A549 (cell line): ENCODE results near the gene NELFB. TPM values are rescaled to one million over a fixed set of nuclear protein-coding genes. Genes with fewer than 3 reads are reported as not detected.

Source experiments
- ATAC-seq, 2 experiments: fragments of 200-7000 bp in 1 of 2; fragments of >200 bp in 1 of 2; cut with Nextera tagmentation in 1 of 2; cut with Tn5 transposase in 1 of 2; 3 replicates each; pipeline versions ENCODE4 v1.8.0 to v1.9.1; 2018 to 2020; ENCODE audit warnings: mild to moderate bottlenecking in 1 of 2, moderate library complexity in 1 of 2
- CTCF ChIA-PET: fragments of 300-600 bp; sonication (Branson Sonifier 250); formaldehyde crosslinking; extraction: SDS; loops from one replicate; lab custom pipeline; 2021; ENCODE audit warnings: antibody characterized with exemption, inconsistent platforms; lab: Yijun Ruan, JAX
- POLR2A ChIA-PET: fragments of 350-600 bp; formaldehyde crosslinking; extraction: SDS; loops from one replicate; lab custom pipeline; 2021; ENCODE audit warnings: antibody characterized with exemption, inconsistent platforms; lab: Yijun Ruan, JAX
- DNase-seq, 2 experiments: peaks; one replicate each; pipeline versions ENCODE4 v3.0.0 to v3.0.0-alpha.2; 2011 to 2016; ENCODE audit warnings: low read depth in 1 of 2, low spot score in 1 of 2
- FAIRE-seq: peaks from 2 replicates; lab custom pipeline; 2011; peaks lifted over from hg19 to GRCh38; lab: Jason Lieb, UNC
- H3K27ac ChIP-seq, 2 experiments: fragments of >200 bp; sonication (Bioruptor Twin); formaldehyde crosslinking; 3 replicates each; pipeline ENCODE4 v1.5.1; 2016 to 2017
- H3K4me1 ChIP-seq: fragments of >200 bp; sonication (Bioruptor Twin); formaldehyde crosslinking; 3 replicates; pipeline ENCODE4 v1.6.1; 2016
- H3K4me2 ChIP-seq: fragments of >200 bp; sonication (Bioruptor Twin); formaldehyde crosslinking; 3 replicates; pipeline ENCODE4 v1.6.1; 2016
- H3K4me3 ChIP-seq: fragments of >200 bp; sonication (Bioruptor Twin); formaldehyde crosslinking; 3 replicates; pipeline ENCODE4 v1.5.1; 2016
- H3K9me3 ChIP-seq: fragments of >200 bp; sonication (Bioruptor Twin); formaldehyde crosslinking; 3 replicates; pipeline ENCODE4 v1.6.1; 2016
- ATOH8 ChIP-seq: fragments of 250-450 bp; sonication (Bioruptor Pico); IDR thresholded peaks from 2 replicates; pipeline ENCODE4 v1.5.0; 2020; ENCODE audit warnings: low read depth, mild to moderate bottlenecking, moderate library complexity
- BHLHE40 ChIP-seq: IDR thresholded peaks from 2 replicates; pipeline ENCODE4 v1.6.1; 2012; ENCODE audit warnings: low read depth, low read length, inconsistent platforms
- CBX8 ChIP-seq: fragments of 200-600 bp; sonication (generic); IDR thresholded peaks from 2 replicates; pipeline ENCODE4 v1.6.1; 2016
- CEBPB ChIP-seq, 2 experiments: fragments of >200 bp in 1 of 2; sonication (Bioruptor Twin) in 1 of 2; formaldehyde crosslinking in 1 of 2; IDR thresholded peaks; 2 replicates each; pipeline ENCODE4 v1.6.1; 2012 to 2016
- CHD2 ChIP-seq: fragments of 150-350 bp; IDR thresholded peaks from 2 replicates; pipeline ENCODE4 v1.6.1; 2014; ENCODE audit warnings: low read length; ENCODE audit not compliant: partially characterized antibody
- E2F6 ChIP-seq: IDR thresholded peaks from 2 replicates; pipeline ENCODE4 v1.6.1; 2012; ENCODE audit warnings: low read depth, borderline replicate concordance
- EHF ChIP-seq: fragments of 250-450 bp; sonication (Bioruptor Pico); IDR thresholded peaks from 2 replicates; pipeline ENCODE4 v1.5.0; 2020; ENCODE audit warnings: mild to moderate bottlenecking
- EHMT2 ChIP-seq: fragments of 200-600 bp; sonication (generic); IDR thresholded peaks from 2 replicates; pipeline ENCODE4 v1.6.1; 2016; ENCODE audit warnings: antibody characterized with exemption, low read depth, mild to moderate bottlenecking, moderate library complexity
- FOXS1 ChIP-seq: fragments of 250-450 bp; sonication (Bioruptor Pico); IDR thresholded peaks from 2 replicates; pipeline ENCODE4 v1.5.0; 2020; ENCODE audit warnings: mild to moderate bottlenecking, moderate library complexity
- HES2 ChIP-seq: fragments of >200 bp; sonication (Bioruptor Twin); formaldehyde crosslinking; IDR thresholded peaks from 2 replicates; pipeline ENCODE4 v1.6.1; 2016
- HEYL ChIP-seq: fragments of 250-450 bp; sonication (Bioruptor Pico); IDR thresholded peaks from 2 replicates; pipeline ENCODE4 v1.8.0; 2021; ENCODE audit warnings: mild to moderate bottlenecking, moderate library complexity
- HOXB13 ChIP-seq: fragments of 250-450 bp; sonication (Bioruptor Pico); IDR thresholded peaks from 2 replicates; pipeline ENCODE4 v1.5.0; 2020; ENCODE audit warnings: low read depth, mild to moderate bottlenecking, moderate library complexity
- JUN ChIP-seq, 2 experiments: fragments of >200 bp; sonication (Bioruptor Twin); formaldehyde crosslinking; IDR thresholded peaks; 2 replicates in 1 of 2; 3 replicates in 1 of 2; pipeline ENCODE4 v1.6.1; 2016 to 2017
- KDM1A ChIP-seq: fragments of 200-600 bp; sonication (generic); IDR thresholded peaks from 2 replicates; pipeline ENCODE4 v1.6.1; 2016; ENCODE audit warnings: low read depth, mild to moderate bottlenecking
- MAZ ChIP-seq: fragments of 150-350 bp; IDR thresholded peaks from 2 replicates; pipeline ENCODE4 v1.6.1; 2014; ENCODE audit warnings: antibody characterized with exemption, low read depth, low read length, borderline replicate concordance
- PBX3 ChIP-seq: IDR thresholded peaks from 2 replicates; pipeline ENCODE4 v1.6.1; 2012
- PHF8 ChIP-seq: fragments of 200-600 bp; sonication (generic); IDR thresholded peaks from 2 replicates; pipeline ENCODE4 v1.6.1; 2016; ENCODE audit warnings: low read depth, mild to moderate bottlenecking, antibody characterized with exemption, moderate library complexity, borderline replicate concordance
- RNF2 ChIP-seq: fragments of 200-600 bp; sonication (generic); IDR thresholded peaks from 2 replicates; pipeline ENCODE4 v1.6.1; 2016; ENCODE audit warnings: low read depth, mild to moderate bottlenecking, antibody characterized with exemption, moderate library complexity, borderline replicate concordance
- SMC3 ChIP-seq: fragments of >200 bp; sonication (Bioruptor Twin); formaldehyde crosslinking; IDR thresholded peaks from 3 replicates; pipeline ENCODE4 v1.6.1; 2018; ENCODE audit warnings: inconsistent platforms
- ZFP36 ChIP-seq: fragments of 450-650 bp; IDR thresholded peaks from 2 replicates; pipeline ENCODE4 v1.6.1; 2014; ENCODE audit warnings: borderline replicate concordance; ENCODE audit not compliant: partially characterized antibody
- ZNF302 ChIP-seq: fragments of 250-450 bp; sonication (Bioruptor Pico); IDR thresholded peaks from 2 replicates; pipeline ENCODE4 v1.9.0; 2021; ENCODE audit warnings: inconsistent platforms, mild to moderate bottlenecking, moderate library complexity
- ZSCAN20 ChIP-seq: fragments of 250-450 bp; sonication (Bioruptor Pico); IDR thresholded peaks from 2 replicates; pipeline ENCODE4 v1.8.0; 2022; ENCODE audit warnings: mild to moderate bottlenecking, moderate library complexity
- WGBS: methylation state at CpG from one replicate; pipeline ENCODE4 v1.1.6; 2017; ENCODE audit errors: missing lambda C conversion rate; 5-methylcytosine and 5-hydroxymethylcytosine counted together
- polyA plus RNA-seq, 4 experiments: library from polyadenylated mRNA; depleted of rRNA in 3 of 4; stranded (reverse); fragments of >200 nt; fragmentation: RNase III in 1 of 4; extraction: RNeasy Plus Mini Kit Qiagen cat#74134 plus additional on column Dnase treatment in 1 of 4; gene quantifications; 2 replicates in 3 of 4; 3 replicates in 1 of 4; pipeline ENCODE4 v1.2.3, GENCODE V29; 2011 to 2017
- TF ChIP-seq, protein P1 (sequence below): fragments of >200 bp; sonication (Bioruptor Twin); formaldehyde crosslinking; IDR thresholded peaks from 3 replicates; pipeline ENCODE4 v1.5.1; 2016
- TF ChIP-seq, protein P2 (sequence below): fragments of >200 bp; sonication (Bioruptor Twin); formaldehyde crosslinking; IDR thresholded peaks from 3 replicates; pipeline ENCODE4 v1.6.1; 2016

The NELFB gene
- polyA plus RNA-seq, 2 of the 4 experiments (the other 2 are of a cell fraction) = 31.8 to 45.3 TPM

DNA sequence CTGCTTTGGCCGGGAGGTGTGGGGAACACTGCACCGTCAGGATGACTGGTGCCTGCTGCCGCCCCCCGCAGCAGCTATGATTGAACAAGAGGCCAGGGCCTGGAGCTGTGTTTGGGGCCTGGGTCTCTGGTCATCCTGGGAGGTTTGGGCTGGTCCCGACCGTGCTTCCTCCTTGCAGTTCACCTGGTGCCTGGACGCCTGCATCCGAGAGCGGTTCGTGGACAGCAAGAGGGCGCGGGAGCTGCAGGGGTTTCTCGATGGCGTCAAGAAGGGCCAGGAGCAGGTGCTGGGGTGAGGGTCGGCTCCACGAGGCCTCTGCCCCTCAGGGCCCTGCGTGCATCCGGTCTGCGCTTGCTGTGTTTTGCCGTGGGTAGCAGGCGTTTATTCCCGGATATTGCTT lies 8.9 kb downstream of the NELFB start:
- CTCF ChIA-PET = interaction anchor here (1.1 to 17.1 kb wide), 6 partner anchors 9 to 75 kb away, joined by 3 to 236 read pairs (median 4); partner anchors contain the start of gene TUBB4B
- Histone ChIP-seq H3K9me3 (no peaks in the 10 kb centered on the region), H3K4me3 (no peak overlapping the region), H3K27ac (no peak overlapping the region), H3K4me1 (peaks cover 15% of the 10 kb centered on the region), H3K4me2 (no peak overlapping the region)
- ATAC-seq (no peak), DNase-seq (no peak), FAIRE-seq (no peak)
- no peak for TF ChIP-seq SMC3
- TF ChIP-seq PBX3 = no peak
- TF ChIP-seq FOXS1 = no peak
- TF ChIP-seq CEBPB (IDR thresholded peaks at IDR 0.05) = no peak
- TF ChIP-seq ATOH8 (CRISPR knock-in tag) = no peak
- no peak for TF ChIP-seq ZFP36
- no peak for TF ChIP-seq HOXB13 (CRISPR knock-in tag)
- no peak for TF ChIP-seq HEYL (CRISPR knock-in tag)
- TF ChIP-seq, protein P1, sequence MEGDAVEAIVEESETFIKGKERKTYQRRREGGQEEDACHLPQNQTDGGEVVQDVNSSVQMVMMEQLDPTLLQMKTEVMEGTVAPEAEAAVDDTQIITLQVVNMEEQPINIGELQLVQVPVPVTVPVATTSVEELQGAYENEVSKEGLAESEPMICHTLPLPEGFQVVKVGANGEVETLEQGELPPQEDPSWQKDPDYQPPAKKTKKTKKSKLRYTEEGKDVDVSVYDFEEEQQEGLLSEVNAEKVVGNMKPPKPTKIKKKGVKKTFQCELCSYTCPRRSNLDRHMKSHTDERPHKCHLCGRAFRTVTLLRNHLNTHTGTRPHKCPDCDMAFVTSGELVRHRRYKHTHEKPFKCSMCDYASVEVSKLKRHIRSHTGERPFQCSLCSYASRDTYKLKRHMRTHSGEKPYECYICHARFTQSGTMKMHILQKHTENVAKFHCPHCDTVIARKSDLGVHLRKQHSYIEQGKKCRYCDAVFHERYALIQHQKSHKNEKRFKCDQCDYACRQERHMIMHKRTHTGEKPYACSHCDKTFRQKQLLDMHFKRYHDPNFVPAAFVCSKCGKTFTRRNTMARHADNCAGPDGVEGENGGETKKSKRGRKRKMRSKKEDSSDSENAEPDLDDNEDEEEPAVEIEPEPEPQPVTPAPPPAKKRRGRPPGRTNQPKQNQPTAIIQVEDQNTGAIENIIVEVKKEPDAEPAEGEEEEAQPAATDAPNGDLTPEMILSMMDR = no peak
- TF ChIP-seq ZSCAN20 (CRISPR knock-in tag) = no peak
- no peak for TF ChIP-seq BHLHE40
- no peak for TF ChIP-seq EHF (CRISPR knock-in tag)
- no peak for TF ChIP-seq RNF2
- no peak for TF ChIP-seq CBX8
- TF ChIP-seq HES2 = no peak
- no peak for TF ChIP-seq ZNF302 (CRISPR knock-in tag)
- no peak for TF ChIP-seq JUN (IDR thresholded peaks at IDR 0.05)
- 95% methylated on average over 21 of the region's 22 CpGs for WGBS
- POLR2A ChIA-PET = interaction anchor here (0.9 kb wide), 1 partner anchor 23 kb away, joined by 3 read pairs; no protein-coding TSS in a partner anchor

GRCh38 chr9:137265496-137266161 lies 10.5 kb downstream of the NELFB start:
- WGBS = 94% methylated on average over 29 of the region's 29 CpGs
- POLR2A ChIA-PET = interaction anchor here (1.0 kb wide), 1 partner anchor 11 kb away, joined by 3 read pairs; the partner anchor contains the start of gene NELFB

More at GRCh38 chr9:137265496-137266161, 10.5 kb downstream of the NELFB start:
- Histone ChIP-seq H3K4me3 (no peak overlapping the region), H3K9me3 (no peaks in the 10 kb centered on the region), H3K4me2 (no peak overlapping the region), H3K4me1 (peaks cover 22% of the 10 kb centered on the region), H3K27ac (no peak overlapping the region)
- DNase-seq (no peak), ATAC-seq (no peak; a peak in 1 of 6 replicates), FAIRE-seq (no peak)
- CTCF ChIA-PET = interaction anchor here (1.3 to 17.1 kb wide), 6 partner anchors 7 to 77 kb away, joined by 3 to 236 read pairs (median 10); partner anchors contain the start of genes TOR4A and TUBB4B
- no peak for TF ChIP-seq PHF8
- TF ChIP-seq EHMT2 = no peak
- TF ChIP-seq CEBPB (IDR thresholded peaks at IDR 0.05) = no peak
- no peak for TF ChIP-seq ZNF302 (CRISPR knock-in tag)
- TF ChIP-seq RNF2 = no peak
- TF ChIP-seq CHD2 = no peak
- TF ChIP-seq KDM1A = no peak
- TF ChIP-seq, protein P2, sequence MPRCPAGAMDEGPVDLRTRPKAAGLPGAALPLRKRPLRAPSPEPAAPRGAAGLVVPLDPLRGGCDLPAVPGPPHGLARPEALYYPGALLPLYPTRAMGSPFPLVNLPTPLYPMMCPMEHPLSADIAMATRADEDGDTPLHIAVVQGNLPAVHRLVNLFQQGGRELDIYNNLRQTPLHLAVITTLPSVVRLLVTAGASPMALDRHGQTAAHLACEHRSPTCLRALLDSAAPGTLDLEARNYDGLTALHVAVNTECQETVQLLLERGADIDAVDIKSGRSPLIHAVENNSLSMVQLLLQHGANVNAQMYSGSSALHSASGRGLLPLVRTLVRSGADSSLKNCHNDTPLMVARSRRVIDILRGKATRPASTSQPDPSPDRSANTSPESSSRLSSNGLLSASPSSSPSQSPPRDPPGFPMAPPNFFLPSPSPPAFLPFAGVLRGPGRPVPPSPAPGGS = no peak
- no peak for TF ChIP-seq HOXB13 (CRISPR knock-in tag)
- no peak for TF ChIP-seq E2F6
- no peak for TF ChIP-seq MAZ
